ENCODE measurements around the gene PPP2R2C. TPM values are rescaled to one million over a fixed set of nuclear protein-coding genes. Genes with fewer than 3 reads are reported as not detected.

PPP2R2C gene
- polyA plus RNA-seq, 1 donor (not counting 4 experiments of a cell fraction or from before 2014, with no cell fraction given): 12.3 TPM

GRCh38 chr4:6307891-6308290 is 164.5 kb downstream of the PPP2R2C start:
- H3K79me2 ChIP-seq (ENCODE audit: control insufficient read depth, insufficient read depth, low read length): no peaks in the 10 kb centered on the region
- no peak overlapping the region for H3K27ac ChIP-seq (ENCODE audit: control insufficient read depth, insufficient read depth, low read length)
- no peaks in the 10 kb centered on the region for H3K36me3 ChIP-seq (ENCODE audit: control insufficient read depth in 2 of 2, extremely low read depth in 1 of 2, insufficient read depth in 2 of 2, low read length in 2 of 2)
- DNase-seq (ENCODE audit: low read depth, low spot score) (no peak), FAIRE-seq (no peak)
- no peak overlapping the region for H3K9ac ChIP-seq (ENCODE audit: control insufficient read depth, extremely low read depth, insufficient read depth, low read length)
- no peak overlapping the region for H3K4me3 ChIP-seq (ENCODE audit: control insufficient read depth in 2 of 3, extremely low read depth in 1 of 3, insufficient read depth in 2 of 3, low read depth in 1 of 3, low read length in 3 of 3)
- H2AFZ ChIP-seq (ENCODE audit: control insufficient read depth, low read length): no peak overlapping the region
- TF ChIP-seq CTCF (optimal IDR thresholded peaks at IDR 0.05 in 1 of 3, IDR thresholded peaks at IDR 0.05 in 1 of 3, conservative IDR thresholded peaks at IDR 0.05 in 1 of 3; ENCODE audit: extremely low read depth in 1 of 3, insufficient read depth in 2 of 3, low read length in 3 of 3) (no peak), EZH2 (IDR thresholded peaks at IDR 0.05; ENCODE audit: low read length) (no peak)
- dilution Hi-C loops (cut with MboI; ENCODE audit: extremely low pct_ligation_motif_present, low sequenced_read_pairs): no loop called here
- H4K20me1 ChIP-seq (ENCODE audit: control insufficient read depth, extremely low read depth, insufficient read depth, low read length): no peaks in the 10 kb centered on the region
- no peak overlapping the region for H3K4me2 ChIP-seq (ENCODE audit: control insufficient read depth, extremely low read depth, insufficient read depth, low read depth, low read length)
- no peaks in the 10 kb centered on the region for H3K9me1 ChIP-seq (ENCODE audit: control insufficient read depth, extremely low read depth, insufficient read depth, low read length)
- peaks cover 29% of the 10 kb centered on the region for H3K27me3 ChIP-seq (ENCODE audit: control insufficient read depth, extremely low read depth, insufficient read depth, low read length)
- H3K4me1 ChIP-seq (ENCODE audit: control insufficient read depth, extremely low read depth, insufficient read depth, low read length): no peaks in the 10 kb centered on the region
- no peaks in the 10 kb centered on the region for H3K9me3 ChIP-seq (ENCODE audit: control insufficient read depth, low read depth, low read length)

- no peak for DNase-seq (ENCODE audit: low read depth, low spot score)
- H3K36me3 ChIP-seq (ENCODE audit: control insufficient read depth in 2 of 2, extremely low read depth in 1 of 2, insufficient read depth in 2 of 2, low read length in 2 of 2): no peaks in the 10 kb centered on the region
- no peak for FAIRE-seq
- no peaks in the 10 kb centered on the region for H3K79me2 ChIP-seq (ENCODE audit: control insufficient read depth, insufficient read depth, low read length)
- H3K4me1 ChIP-seq (ENCODE audit: control insufficient read depth, extremely low read depth, insufficient read depth, low read length): no peaks in the 10 kb centered on the region
- no peaks in the 10 kb centered on the region for H3K9me3 ChIP-seq (ENCODE audit: control insufficient read depth, low read depth, low read length)
- H3K9ac ChIP-seq (ENCODE audit: control insufficient read depth, extremely low read depth, insufficient read depth, low read length): no peak overlapping the region
- H4K20me1 ChIP-seq (ENCODE audit: control insufficient read depth, extremely low read depth, insufficient read depth, low read length): no peaks in the 10 kb centered on the region
- H3K27ac ChIP-seq (ENCODE audit: control insufficient read depth, insufficient read depth, low read length): no peak overlapping the region
- dilution Hi-C loops (cut with MboI; ENCODE audit: extremely low pct_ligation_motif_present, low sequenced_read_pairs): no loop called here
- H3K27me3 ChIP-seq (ENCODE audit: control insufficient read depth, extremely low read depth, insufficient read depth, low read length): peaks cover 29% of the 10 kb centered on the region
- H3K4me3 ChIP-seq (ENCODE audit: control insufficient read depth in 2 of 3, extremely low read depth in 1 of 3, insufficient read depth in 2 of 3, low read depth in 1 of 3, low read length in 3 of 3): no peak overlapping the region
- no peaks in the 10 kb centered on the region for H3K9me1 ChIP-seq (ENCODE audit: control insufficient read depth, extremely low read depth, insufficient read depth, low read length)
- no peak overlapping the region for H2AFZ ChIP-seq (ENCODE audit: control insufficient read depth, low read length)
- no peak overlapping the region for H3K4me2 ChIP-seq (ENCODE audit: control insufficient read depth, extremely low read depth, insufficient read depth, low read depth, low read length)
- TF ChIP-seq EZH2 (IDR thresholded peaks at IDR 0.05; ENCODE audit: low read length) (no peak), CTCF (optimal IDR thresholded peaks at IDR 0.05 in 1 of 3, IDR thresholded peaks at IDR 0.05 in 1 of 3, conservative IDR thresholded peaks at IDR 0.05 in 1 of 3; ENCODE audit: extremely low read depth in 1 of 3, insufficient read depth in 2 of 3, low read length in 3 of 3) (no peak)
Observed at GRCh38 chr4:6307230-6307629, 165.2 kb downstream of the PPP2R2C start.
